Dermis blood vessel endothelial cell (primary cell): Measurements from ENCODE around the gene COA3. TPM values are rescaled to one million over a fixed set of nuclear protein-coding genes. Genes with fewer than 3 reads are reported as not detected.

Experiments used
- DNase-seq: peaks from one replicate; pipeline ENCODE4 v3.0.0; 2010
- total RNA-seq: library from RNA; depleted of rRNA; stranded (reverse); fragments of >200 nt; gene quantifications from 2 replicates; pipeline ENCODE4 v1.2.3, GENCODE V29; 2014

Gene COA3
- total RNA-seq, 1 donor from 2014 or later: 75.7 TPM

DNA sequence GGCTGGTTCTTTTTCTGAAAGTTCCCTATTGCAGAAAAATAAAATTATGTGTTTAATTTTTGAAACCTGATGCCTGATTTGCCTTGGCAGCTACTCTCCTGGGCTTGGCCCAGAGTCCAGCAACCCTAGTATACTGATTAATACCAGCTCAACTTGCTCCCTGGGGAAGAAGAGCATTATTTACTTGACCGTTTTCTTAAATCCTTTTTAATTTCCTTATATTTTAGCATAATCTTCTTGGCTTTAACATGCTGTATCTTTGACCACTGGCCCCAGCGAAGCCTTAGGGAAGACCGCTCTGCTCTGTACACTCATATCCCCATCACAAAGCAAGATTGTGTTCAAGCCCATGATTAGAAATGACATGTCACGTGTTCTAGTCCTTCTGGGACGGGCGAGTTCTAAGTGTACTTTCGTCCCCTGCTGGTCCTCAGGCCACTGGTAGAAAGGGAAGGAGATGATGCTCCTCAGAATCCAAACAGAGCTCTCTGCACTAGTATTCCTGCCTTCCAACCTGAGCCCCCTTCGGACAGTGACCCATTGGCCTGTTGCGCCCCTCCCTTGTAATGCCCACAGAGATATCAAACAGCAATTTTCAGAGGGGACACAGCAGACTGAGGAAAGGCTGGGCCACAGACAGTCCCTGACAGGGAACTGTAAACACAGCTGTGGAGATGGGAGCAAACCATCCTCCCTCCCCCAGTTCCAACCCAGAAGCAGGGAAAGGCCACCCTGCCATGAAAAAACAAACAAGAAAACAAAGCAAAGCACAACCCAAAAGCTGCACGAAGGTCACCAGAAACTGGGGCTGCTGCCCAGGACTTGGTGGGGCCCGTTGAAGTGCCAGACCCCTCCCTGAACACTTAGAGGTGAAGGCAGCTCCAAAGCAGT, 49.4 kb downstream of the COA3 start:
- DNase-seq: no peak

DNA sequence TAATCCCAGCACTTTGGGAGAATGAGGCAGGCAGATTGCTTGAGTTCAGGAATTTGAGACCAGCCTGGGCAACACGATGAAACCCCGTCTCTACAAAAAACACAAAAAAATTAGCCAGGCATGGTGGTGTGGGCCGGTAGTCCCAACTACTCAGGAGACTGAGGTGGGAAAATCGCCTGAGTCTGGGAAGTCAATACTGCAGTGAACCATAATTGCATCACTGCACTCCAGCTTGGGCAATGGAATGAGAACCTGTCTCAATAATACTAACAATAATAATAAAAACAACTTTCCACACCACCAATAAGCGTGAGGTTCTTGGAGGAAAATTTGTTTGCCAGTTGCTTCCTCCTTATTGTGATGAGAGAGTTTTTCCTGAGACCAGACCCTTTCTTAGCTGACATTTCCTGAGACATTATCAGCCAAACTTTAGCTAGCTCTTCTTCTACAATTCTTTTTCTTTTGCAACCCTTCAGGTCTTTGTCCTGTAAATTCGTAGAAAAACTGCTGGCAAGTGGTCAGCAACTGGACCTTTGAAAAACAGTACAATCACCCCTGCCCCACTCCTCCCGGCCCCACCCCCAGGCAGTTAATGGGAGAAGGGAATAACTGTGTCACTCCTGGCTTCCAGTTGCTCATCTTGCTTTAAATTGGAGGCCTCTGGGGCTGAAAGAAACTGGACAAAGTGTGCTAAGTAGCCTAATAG, 50.1 kb downstream of the COA3 start:
- no peak for DNase-seq

Other genes starting within 250 kb of the COA3 start
- gene HSD17B1, start 245.8 kb downstream of the COA3 start, total RNA-seq: 0.23 and 0.34 TPM in 2 replicates
- 9.5 and 33.9 TPM in 2 replicates for gene COASY, start 236.6 kb downstream of the COA3 start, total RNA-seq
- 33.0 and 34.5 TPM in 2 replicates for gene MLX, start 231.6 kb downstream of the COA3 start, total RNA-seq
- gene PSMC3IP, start 221.0 kb downstream of the COA3 start, total RNA-seq: 4.9 and 5.5 TPM in 2 replicates
- 63.8 and 72.5 TPM in 2 replicates for gene RETREG3, start 189.3 kb downstream of the COA3 start, total RNA-seq
- 27.6 and 62.5 TPM in 2 replicates for gene TUBG1, start 189.0 kb downstream of the COA3 start, total RNA-seq
- 6.4 and 7.7 TPM in 2 replicates for gene TUBG2, start 139.4 kb downstream of the COA3 start, total RNA-seq
- gene PLEKHH3, start 121.7 kb downstream of the COA3 start, total RNA-seq: 12.9 and 20.0 TPM in 2 replicates
- 5.1 and 7.9 TPM in 2 replicates for gene CCR10, start 116.9 kb downstream of the COA3 start, total RNA-seq
- 12.3 and 41.2 TPM in 2 replicates for gene CNTNAP1, start 116.2 kb downstream of the COA3 start, total RNA-seq
- 12.9 and 18.2 TPM in 2 replicates for gene EZH1, start 53.7 kb downstream of the COA3 start, total RNA-seq
- gene RAMP2, start 37.5 kb downstream of the COA3 start, total RNA-seq: 9.7 and 13.1 TPM in 2 replicates
- gene VPS25, start 25.3 kb downstream of the COA3 start, total RNA-seq: 46.5 and 53.4 TPM in 2 replicates
- gene WNK4, start 18.1 kb downstream of the COA3 start, total RNA-seq: 3.4 TPM in 2 replicates
- 0.34 TPM in 1 of 2 replicates, not detected in the other for gene CNTD1, start 157 bp upstream of the COA3 start, total RNA-seq
- 133 and 168 TPM in 2 replicates for gene BECN1, start 25.6 kb upstream of the COA3 start, total RNA-seq
- 77.6 and 128 TPM in 2 replicates for gene PSME3, start 34.7 kb upstream of the COA3 start, total RNA-seq
- gene AOC2, start 45.9 kb upstream of the COA3 start, total RNA-seq: 0.42 and 0.85 TPM in 2 replicates
- 0.17 and 0.51 TPM in 2 replicates for gene AOC3, start 52.5 kb upstream of the COA3 start, total RNA-seq
- gene G6PC1, start 102.1 kb upstream of the COA3 start, total RNA-seq: not detected in 2 replicates
- gene AARSD1, start 165.8 kb upstream of the COA3 start, total RNA-seq: 16.5 and 20.3 TPM in 2 replicates
- 0.14 TPM in 1 of 2 replicates, not detected in the other for gene PTGES3L, start 181.4 kb upstream of the COA3 start, total RNA-seq
- 10.1 and 14.1 TPM in 2 replicates for gene RUNDC1, start 181.9 kb upstream of the COA3 start, total RNA-seq
- 842 and 1,058 TPM in 2 replicates for gene RPL27, start 199.7 kb upstream of the COA3 start, total RNA-seq
- 15.9 and 19.4 TPM in 2 replicates for gene IFI35, start 208.1 kb upstream of the COA3 start, total RNA-seq
- 195 and 261 TPM in 2 replicates for gene VAT1, start 223.7 kb upstream of the COA3 start, total RNA-seq
- gene RND2, start 226.5 kb upstream of the COA3 start, total RNA-seq: 0.14 and 0.17 TPM in 2 replicates